ENCODE data around the gene USP44. TPM values are rescaled to one million over a fixed set of nuclear protein-coding genes. Genes with fewer than 3 reads are reported as not detected.

Gene USP44
- polyA plus RNA-seq, 1 donor from 2014 or later, result 3.7 TPM

GRCh38 chr12:95593266-95593871 lies 42.1 kb upstream of the USP44 start:
- H3K79me2 ChIP-seq (replicated peaks; ENCODE audit: insufficient read depth, low read length), result no peaks in the 10 kb centered on the region

GRCh38 chr12:95591731-95592130 lies 40.5 kb upstream of the USP44 start:
- Histone ChIP-seq H2AFZ (ENCODE audit: low read depth, low read length) (no peak overlapping the region), H3K4me2 (ENCODE audit: low read length) (no peak overlapping the region)
- TF ChIP-seq CTCF (IDR thresholded peaks at IDR 0.05; ENCODE audit: poor library complexity, severe bottlenecking) (no peak), EP300 (conservative IDR thresholded peaks at IDR 0.05; ENCODE audit: poor library complexity, severe bottlenecking) (no peak), RAD21 (conservative IDR thresholded peaks at IDR 0.05) (no peak), REST (IDR thresholded peaks at IDR 0.05; ENCODE audit: borderline replicate concordance) (no peak), MXI1 (conservative IDR thresholded peaks at IDR 0.05; ENCODE audit: poor library complexity, severe bottlenecking) (no peak), POLR2AphosphoS5 (IDR thresholded peaks at IDR 0.05) (no peak)

More at GRCh38 chr12:95593266-95593871, 42.1 kb upstream of the USP44 start:
- TF ChIP-seq REST (IDR thresholded peaks at IDR 0.05; ENCODE audit: borderline replicate concordance), result no peak
- TF ChIP-seq EP300 (conservative IDR thresholded peaks at IDR 0.05; ENCODE audit: poor library complexity, severe bottlenecking), result no peak
- no peak for TF ChIP-seq RAD21 (conservative IDR thresholded peaks at IDR 0.05)
- TF ChIP-seq EZH2 (IDR thresholded peaks at IDR 0.05; ENCODE audit: borderline replicate concordance, insufficient read depth, low read length, poor library complexity, severe bottlenecking), result no peak
- TF ChIP-seq CTCF (IDR thresholded peaks at IDR 0.05; ENCODE audit: poor library complexity, severe bottlenecking), result no peak
- no peak for TF ChIP-seq POLR2AphosphoS5 (IDR thresholded peaks at IDR 0.05)
- no peak for TF ChIP-seq SMC3 (conservative IDR thresholded peaks at IDR 0.05; ENCODE audit: poor library complexity)
- no peak for TF ChIP-seq MXI1 (conservative IDR thresholded peaks at IDR 0.05; ENCODE audit: poor library complexity, severe bottlenecking)
- no peak for TF ChIP-seq TAF1 (IDR thresholded peaks at IDR 0.05; ENCODE audit: low read depth)
- Histone ChIP-seq H3K4me2 (ENCODE audit: low read length) (no peak overlapping the region), H3F3A (ENCODE audit: insufficient read depth, low read length, poor library complexity, severe bottlenecking) (no peaks in the 10 kb centered on the region), H4K20me1 (ENCODE audit: insufficient read depth) (no peaks in the 10 kb centered on the region), H3K27ac (ENCODE audit: low read length) (no peak overlapping the region), H3K9me3 (ENCODE audit: low read length) (no peaks in the 10 kb centered on the region), H3K9me2 (ENCODE audit: insufficient read depth, low read length) (no peaks in the 10 kb centered on the region), H3K9ac (ENCODE audit: low read length) (no peak overlapping the region), H3K27me3 (ENCODE audit: insufficient read depth, low read depth, low read length) (no peaks in the 10 kb centered on the region), H3K4me3 (ENCODE audit: low read length) (no peak overlapping the region), H3K36me3 (ENCODE audit: insufficient read depth, low read length) (no peaks in the 10 kb centered on the region), H2AFZ (ENCODE audit: low read depth, low read length) (no peak overlapping the region)

More at GRCh38 chr12:95591731-95592130, 40.5 kb upstream of the USP44 start:
- Histone ChIP-seq H3K9me2 (ENCODE audit: insufficient read depth, low read length) (no peaks in the 10 kb centered on the region), H3K27ac (ENCODE audit: low read length) (no peak overlapping the region), H4K20me1 (ENCODE audit: insufficient read depth) (no peaks in the 10 kb centered on the region), H3K79me2 (replicated peaks; ENCODE audit: insufficient read depth, low read length) (no peaks in the 10 kb centered on the region), H3K27me3 (ENCODE audit: insufficient read depth, low read depth, low read length) (no peaks in the 10 kb centered on the region), H3K36me3 (ENCODE audit: insufficient read depth, low read length) (no peaks in the 10 kb centered on the region), H3K9me3 (ENCODE audit: low read length) (no peaks in the 10 kb centered on the region), H3F3A (ENCODE audit: insufficient read depth, low read length, poor library complexity, severe bottlenecking) (no peaks in the 10 kb centered on the region), H3K9ac (ENCODE audit: low read length) (no peak overlapping the region), H3K4me3 (ENCODE audit: low read length) (no peak overlapping the region)

Measured in neural cell (in vitro differentiated cells).